ENCODE results near the gene SYNM.
"Not testable (repeated sequence)": the region's sequence is repeated elsewhere in the genome, so short reads cannot be mapped to it uniquely, and the experiment has no call there.

SYNM gene

DNA sequence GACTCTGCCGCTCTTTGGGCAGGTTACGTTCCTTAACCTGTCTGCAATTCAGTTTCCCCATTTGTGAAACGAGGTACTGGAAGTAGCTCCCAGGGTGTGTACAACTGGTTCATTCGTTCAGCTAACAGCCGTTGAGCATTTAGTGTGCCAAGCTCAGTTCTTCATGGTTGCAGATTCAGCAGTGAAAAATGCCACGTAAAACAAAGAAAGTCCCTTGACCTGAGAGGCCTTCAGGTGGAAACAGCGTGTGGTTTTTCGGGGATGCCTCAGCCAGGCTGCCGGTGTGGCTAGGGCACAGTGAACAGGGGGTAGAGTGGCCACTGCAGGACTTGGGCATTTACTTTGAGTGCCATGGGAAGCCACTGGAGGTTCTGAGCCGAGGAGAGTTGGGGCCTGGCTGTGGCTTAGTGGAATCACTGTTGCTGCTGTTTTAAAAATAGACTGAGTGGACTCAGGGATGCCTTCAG, 4.7 kb downstream of the SYNM start:
- TF ChIP-seq, protein P1, sequence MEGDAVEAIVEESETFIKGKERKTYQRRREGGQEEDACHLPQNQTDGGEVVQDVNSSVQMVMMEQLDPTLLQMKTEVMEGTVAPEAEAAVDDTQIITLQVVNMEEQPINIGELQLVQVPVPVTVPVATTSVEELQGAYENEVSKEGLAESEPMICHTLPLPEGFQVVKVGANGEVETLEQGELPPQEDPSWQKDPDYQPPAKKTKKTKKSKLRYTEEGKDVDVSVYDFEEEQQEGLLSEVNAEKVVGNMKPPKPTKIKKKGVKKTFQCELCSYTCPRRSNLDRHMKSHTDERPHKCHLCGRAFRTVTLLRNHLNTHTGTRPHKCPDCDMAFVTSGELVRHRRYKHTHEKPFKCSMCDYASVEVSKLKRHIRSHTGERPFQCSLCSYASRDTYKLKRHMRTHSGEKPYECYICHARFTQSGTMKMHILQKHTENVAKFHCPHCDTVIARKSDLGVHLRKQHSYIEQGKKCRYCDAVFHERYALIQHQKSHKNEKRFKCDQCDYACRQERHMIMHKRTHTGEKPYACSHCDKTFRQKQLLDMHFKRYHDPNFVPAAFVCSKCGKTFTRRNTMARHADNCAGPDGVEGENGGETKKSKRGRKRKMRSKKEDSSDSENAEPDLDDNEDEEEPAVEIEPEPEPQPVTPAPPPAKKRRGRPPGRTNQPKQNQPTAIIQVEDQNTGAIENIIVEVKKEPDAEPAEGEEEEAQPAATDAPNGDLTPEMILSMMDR (IDR thresholded peaks at IDR 0.05; ENCODE audit: borderline replicate concordance, insufficient read depth, low read depth, low read length) = no peak
- H3K4me3 ChIP-seq (ENCODE audit: low read depth, low read length) = no peak overlapping the region

DNA sequence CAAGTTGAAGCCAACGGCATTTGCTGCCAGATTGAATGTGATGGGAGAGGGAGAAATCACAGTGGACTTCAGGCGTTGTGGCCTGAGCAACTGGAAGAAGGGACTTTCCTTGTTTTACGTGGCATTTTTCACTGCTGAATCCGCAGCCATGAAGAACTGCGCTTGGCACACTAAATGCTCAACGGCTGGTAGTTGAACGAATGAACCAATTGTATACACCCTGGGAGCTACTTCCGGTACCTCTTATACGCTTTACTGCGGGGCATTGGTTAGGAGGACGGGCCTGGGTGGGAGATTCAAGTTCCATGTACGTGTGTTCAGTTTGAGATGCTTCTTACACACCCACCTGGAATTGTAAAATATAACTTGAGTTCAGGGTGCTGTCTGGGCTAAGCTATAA, 5.2 kb downstream of the SYNM start:
- no peak overlapping the region for H3K4me3 ChIP-seq (ENCODE audit: low read depth, low read length)
- TF ChIP-seq, protein P1 (IDR thresholded peaks at IDR 0.05; ENCODE audit: borderline replicate concordance, insufficient read depth, low read depth, low read length) = no peak

DNA sequence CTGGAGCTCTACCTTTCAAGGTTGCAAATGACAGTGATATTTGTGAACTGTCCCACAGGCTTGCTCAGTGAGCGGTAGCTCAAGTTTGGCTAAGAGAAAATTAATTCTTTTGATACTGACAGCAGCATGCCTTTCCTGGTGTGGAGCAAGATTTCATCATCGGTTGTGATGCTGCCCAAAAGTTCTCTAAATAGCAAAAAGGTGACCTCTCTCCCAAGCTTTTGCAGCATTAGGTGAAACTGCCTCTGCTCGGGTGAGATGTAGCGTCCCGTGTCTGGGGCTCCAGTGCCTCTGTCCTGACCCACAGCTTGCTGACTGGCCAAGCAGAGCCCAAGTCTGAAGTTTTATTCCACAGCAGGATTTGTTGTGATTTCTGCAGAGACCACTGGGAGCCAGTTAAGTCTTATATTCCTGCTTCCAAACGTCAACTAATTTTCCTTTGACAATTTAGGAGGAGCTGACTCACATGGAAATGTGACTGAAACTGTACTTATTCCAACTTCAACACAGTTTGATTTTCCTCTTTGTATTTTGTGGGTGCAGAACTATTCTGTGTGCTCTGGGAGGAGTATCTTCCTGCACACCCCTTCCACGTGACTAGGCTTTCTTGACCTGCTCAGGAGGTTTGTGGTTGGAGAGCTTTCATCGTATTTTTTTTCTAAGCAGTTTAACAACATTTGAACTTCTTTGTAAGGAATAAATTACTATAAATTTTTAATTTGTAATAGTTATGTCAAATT, 5.9 kb downstream of the SYNM start:
- H3K4me3 ChIP-seq (ENCODE audit: low read depth, low read length) = no peak overlapping the region
- TF ChIP-seq, protein P1 (IDR thresholded peaks at IDR 0.05; ENCODE audit: borderline replicate concordance, insufficient read depth, low read depth, low read length) = no peak

DNA sequence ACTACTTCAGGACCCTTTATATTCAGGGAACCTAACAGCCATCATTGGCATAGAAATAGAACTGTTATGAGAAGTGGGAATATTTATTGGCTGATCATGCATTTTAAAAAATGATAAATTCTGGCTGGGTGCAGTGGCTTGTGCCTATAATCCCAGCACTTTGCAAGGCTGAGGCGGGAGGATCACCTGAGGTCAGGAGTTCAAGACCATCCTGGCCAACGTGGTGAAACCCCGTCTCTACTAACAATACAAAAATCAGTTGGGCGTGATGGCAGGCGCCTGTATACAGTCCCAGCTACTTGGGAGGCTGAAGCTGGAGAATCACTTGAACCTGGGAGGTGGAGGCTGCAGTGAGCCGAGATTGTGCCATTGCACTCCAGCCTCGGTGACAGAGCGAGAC, 6.8 kb downstream of the SYNM start:
- not testable (repeated sequence) for H3K4me3 ChIP-seq (ENCODE audit: low read depth, low read length)

DNA sequence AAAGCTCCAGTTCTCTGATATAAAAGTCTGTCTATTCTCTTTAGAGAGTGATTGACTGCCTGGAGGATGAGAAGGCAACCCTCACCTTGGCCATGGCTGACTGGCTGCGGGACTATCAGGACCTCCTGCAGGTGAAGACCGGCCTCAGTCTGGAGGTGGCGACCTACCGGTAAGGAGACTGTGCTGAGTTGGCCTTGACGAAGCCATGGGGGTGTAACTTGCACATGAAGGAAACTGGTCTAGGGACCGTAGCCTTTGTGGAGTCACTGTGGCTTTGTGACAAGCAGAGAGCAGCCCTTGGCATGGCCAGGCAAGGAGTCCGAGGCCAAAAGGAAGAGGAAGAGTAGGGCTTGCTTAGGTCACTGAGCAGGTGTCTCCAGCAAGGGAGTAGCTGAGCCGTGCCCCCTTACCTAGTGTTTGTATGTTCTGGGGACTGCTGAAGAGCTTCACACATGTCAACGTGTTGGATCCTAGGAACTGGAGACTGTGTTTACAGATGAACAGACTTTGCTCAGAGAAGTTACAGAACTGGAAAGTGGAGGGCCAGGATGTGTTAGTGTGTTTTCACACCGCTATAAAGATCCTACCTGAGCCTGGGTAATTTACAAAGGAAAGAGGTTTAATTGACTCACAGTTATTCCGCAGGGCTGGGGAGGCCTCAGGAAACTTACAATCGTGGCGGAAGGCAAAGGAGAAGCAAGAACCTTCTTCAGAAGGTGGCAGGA, 8.8 kb downstream of the SYNM start:
- H3K4me3 ChIP-seq (ENCODE audit: low read depth, low read length) = no peak overlapping the region
- TF ChIP-seq, protein P1 (IDR thresholded peaks at IDR 0.05; ENCODE audit: borderline replicate concordance, insufficient read depth, low read depth, low read length) = no peak

DNA sequence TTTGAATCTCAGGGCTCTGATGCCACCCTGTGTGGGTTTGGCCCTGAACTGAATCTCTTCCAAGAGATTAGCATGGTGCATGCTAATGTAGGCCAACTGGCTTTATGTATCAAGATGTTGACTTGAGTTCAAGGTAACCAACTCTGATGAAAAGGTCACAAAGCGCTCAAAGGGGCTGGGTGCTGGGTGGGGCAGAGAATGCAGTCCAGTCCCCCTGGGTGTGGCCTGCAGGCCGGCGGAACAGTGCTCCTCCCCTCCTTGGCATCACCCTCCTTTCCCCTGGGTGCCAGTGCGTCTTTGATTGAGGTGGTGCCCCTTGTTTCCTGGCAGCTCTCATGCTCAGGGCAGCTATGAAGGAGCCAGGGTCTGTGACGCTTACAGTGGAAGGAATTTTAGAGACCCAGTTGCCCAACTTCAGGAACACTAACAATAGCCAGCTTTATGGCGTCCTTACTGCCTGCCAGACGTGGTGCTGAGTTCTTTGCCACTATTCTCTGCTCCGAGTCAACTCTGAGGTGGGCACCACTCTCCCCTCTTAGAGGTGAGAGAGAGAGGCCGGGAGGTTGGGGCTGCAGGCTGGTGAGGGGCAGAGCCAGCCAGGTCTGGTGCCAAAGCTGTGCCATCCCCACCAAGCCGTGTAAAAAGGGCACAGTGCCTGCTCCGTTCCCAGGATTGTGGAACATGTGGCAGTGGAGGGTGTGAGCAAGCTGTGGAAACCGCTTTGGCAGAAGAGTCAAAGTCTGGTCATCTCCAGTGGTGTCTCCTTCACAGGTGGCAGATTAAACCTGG, 9.8 kb downstream of the SYNM start:
- H3K4me3 ChIP-seq (ENCODE audit: low read depth, low read length) = no peak overlapping the region
- TF ChIP-seq, protein P1 (IDR thresholded peaks at IDR 0.05; ENCODE audit: borderline replicate concordance, insufficient read depth, low read depth, low read length) = no peak

All from GM12875 (cell line).